OCI-LY1 (cell line): Measurements from ENCODE around the gene DMRTB1.

ENCODE experiments used
- H2AFZ ChIP-seq: fragments of 200-600 bp; sonication (generic), shearing (Covaris generic); 2 replicates; pipeline ENCODE4 v1.6.0; 2014; ENCODE audit warnings: antibody characterized with exemption, mild to moderate bottlenecking, low read length
- H3F3A ChIP-seq: fragments of 200-600 bp; sonication (generic), shearing (Covaris generic); 2 replicates; pipeline ENCODE4 v1.6.0; 2014; ENCODE audit warnings: mild to moderate bottlenecking, antibody characterized with exemption, low read length, moderate library complexity; ENCODE audit not compliant: insufficient read depth
- H3K27ac ChIP-seq: fragments of 200-600 bp; sonication (generic); 2 replicates; pipeline ENCODE4 v1.5.1; 2014; ENCODE audit warnings: low read length, mixed run types, mild to moderate bottlenecking, low read depth; ENCODE audit not compliant: poor library complexity, severe bottlenecking
- H3K27me3 ChIP-seq: fragments of 200-600 bp; sonication (generic); 2 replicates; pipeline ENCODE4 v1.6.0; 2014; ENCODE audit warnings: antibody characterized with exemption, mild to moderate bottlenecking, low read length, moderate library complexity; ENCODE audit not compliant: insufficient read depth
- H3K36me3 ChIP-seq: fragments of 200-600 bp; sonication (generic); 2 replicates; pipeline ENCODE4 v1.6.1; 2014; ENCODE audit warnings: mild to moderate bottlenecking, antibody characterized with exemption, low read length, moderate library complexity, mixed read lengths; ENCODE audit not compliant: insufficient read depth
- H3K4me1 ChIP-seq: fragments of 200-600 bp; sonication (generic); 2 replicates; pipeline ENCODE4 v1.5.1; 2014; ENCODE audit warnings: mild to moderate bottlenecking, low read length, moderate library complexity; ENCODE audit not compliant: insufficient read depth, severe bottlenecking
- H3K4me2 ChIP-seq: fragments of 200-600 bp; sonication (generic), shearing (Covaris generic); 2 replicates; pipeline ENCODE4 v1.6.1; 2014; ENCODE audit warnings: low read length
- H3K4me3 ChIP-seq: fragments of 200-600 bp; sonication (generic); 2 replicates; pipeline ENCODE4 v1.5.1; 2014; ENCODE audit warnings: low read length, low read depth, mild to moderate bottlenecking, mixed read lengths; ENCODE audit not compliant: poor library complexity, severe bottlenecking
- H3K79me2 ChIP-seq: fragments of 200-600 bp; shearing (Covaris generic); 2 replicates; pipeline ENCODE4 v1.6.1; 2016; ENCODE audit warnings: mixed run types, low read length, mixed read lengths; ENCODE audit not compliant: insufficient read depth
- H3K9ac ChIP-seq: fragments of 200-600 bp; sonication (generic), shearing (Covaris generic); 2 replicates; pipeline ENCODE4 v1.6.1; 2014; ENCODE audit warnings: mild to moderate bottlenecking, low read length, mixed read lengths
- H3K9me2 ChIP-seq: fragments of 200-600 bp; sonication (generic), shearing (Covaris generic); 2 replicates; pipeline ENCODE4 v1.6.1; 2014; ENCODE audit warnings: low read depth, mild to moderate bottlenecking, low read length, mixed read lengths
- H3K9me3 ChIP-seq: fragments of 200-600 bp; shearing (Covaris generic); 2 replicates; pipeline ENCODE4 v1.6.1; 2014; ENCODE audit warnings: low read length, mixed read lengths
- H4K20me1 ChIP-seq: fragments of 200-600 bp; sonication (generic), shearing (Covaris generic); 2 replicates; pipeline ENCODE4 v1.6.0; 2016; ENCODE audit warnings: mild to moderate bottlenecking, low read length; ENCODE audit not compliant: insufficient read depth
- EZH2 ChIP-seq: fragments of 200-600 bp; sonication (generic), shearing (Covaris generic); IDR thresholded peaks from 2 replicates; pipeline ENCODE4 v1.8.0; 2017; ENCODE audit warnings: borderline replicate concordance, mixed run types, mild to moderate bottlenecking, antibody characterized with exemption, low read length, moderate library complexity, mixed read lengths
- TF ChIP-seq, protein P1 (sequence below): fragments of 200-600 bp; sonication (generic), shearing (Covaris generic); IDR thresholded peaks from 2 replicates; pipeline ENCODE4 v1.5.1; 2017; ENCODE audit warnings: mild to moderate bottlenecking, antibody characterized with exemption, low read length, moderate library complexity, mixed read lengths

The DMRTB1 gene

DNA sequence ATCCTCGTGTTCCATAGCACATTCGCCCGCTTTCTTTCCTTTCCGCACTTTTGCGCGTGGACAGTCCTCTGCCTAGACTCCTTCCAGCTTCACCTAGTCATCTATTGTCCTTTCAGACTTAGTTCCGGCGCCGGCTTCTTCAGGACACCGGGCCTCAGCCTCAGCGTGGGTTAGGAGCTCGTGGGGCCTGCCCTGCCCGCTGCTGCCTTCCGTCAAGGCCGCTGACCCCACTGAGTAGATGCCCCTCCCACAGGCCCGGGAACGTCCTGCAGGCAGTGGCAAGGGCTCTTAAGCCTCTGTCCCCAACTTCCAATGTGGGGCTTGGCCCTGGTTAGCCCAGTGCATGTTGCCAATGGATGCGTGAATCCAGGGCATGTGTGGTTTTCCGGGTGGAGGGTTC lies 11.4 kb downstream of the DMRTB1 start:
- Histone ChIP-seq H3K27ac (no peak overlapping the region), H3K9ac (no peak overlapping the region), H3K9me3 (no peaks in the 10 kb centered on the region), H2AFZ (no peak overlapping the region), H3K36me3 (no peaks in the 10 kb centered on the region), H3K79me2 (no peaks in the 10 kb centered on the region), H3K9me2 (no peaks in the 10 kb centered on the region), H3K27me3 (no peaks in the 10 kb centered on the region), H3K4me3 (no peak overlapping the region), H3K4me1 (no peaks in the 10 kb centered on the region), H3K4me2 (no peak overlapping the region), H3F3A (no peaks in the 10 kb centered on the region), H4K20me1 (no peaks in the 10 kb centered on the region)
- TF ChIP-seq EZH2: no peak
- TF ChIP-seq, protein P1, sequence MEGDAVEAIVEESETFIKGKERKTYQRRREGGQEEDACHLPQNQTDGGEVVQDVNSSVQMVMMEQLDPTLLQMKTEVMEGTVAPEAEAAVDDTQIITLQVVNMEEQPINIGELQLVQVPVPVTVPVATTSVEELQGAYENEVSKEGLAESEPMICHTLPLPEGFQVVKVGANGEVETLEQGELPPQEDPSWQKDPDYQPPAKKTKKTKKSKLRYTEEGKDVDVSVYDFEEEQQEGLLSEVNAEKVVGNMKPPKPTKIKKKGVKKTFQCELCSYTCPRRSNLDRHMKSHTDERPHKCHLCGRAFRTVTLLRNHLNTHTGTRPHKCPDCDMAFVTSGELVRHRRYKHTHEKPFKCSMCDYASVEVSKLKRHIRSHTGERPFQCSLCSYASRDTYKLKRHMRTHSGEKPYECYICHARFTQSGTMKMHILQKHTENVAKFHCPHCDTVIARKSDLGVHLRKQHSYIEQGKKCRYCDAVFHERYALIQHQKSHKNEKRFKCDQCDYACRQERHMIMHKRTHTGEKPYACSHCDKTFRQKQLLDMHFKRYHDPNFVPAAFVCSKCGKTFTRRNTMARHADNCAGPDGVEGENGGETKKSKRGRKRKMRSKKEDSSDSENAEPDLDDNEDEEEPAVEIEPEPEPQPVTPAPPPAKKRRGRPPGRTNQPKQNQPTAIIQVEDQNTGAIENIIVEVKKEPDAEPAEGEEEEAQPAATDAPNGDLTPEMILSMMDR: no peak

DNA sequence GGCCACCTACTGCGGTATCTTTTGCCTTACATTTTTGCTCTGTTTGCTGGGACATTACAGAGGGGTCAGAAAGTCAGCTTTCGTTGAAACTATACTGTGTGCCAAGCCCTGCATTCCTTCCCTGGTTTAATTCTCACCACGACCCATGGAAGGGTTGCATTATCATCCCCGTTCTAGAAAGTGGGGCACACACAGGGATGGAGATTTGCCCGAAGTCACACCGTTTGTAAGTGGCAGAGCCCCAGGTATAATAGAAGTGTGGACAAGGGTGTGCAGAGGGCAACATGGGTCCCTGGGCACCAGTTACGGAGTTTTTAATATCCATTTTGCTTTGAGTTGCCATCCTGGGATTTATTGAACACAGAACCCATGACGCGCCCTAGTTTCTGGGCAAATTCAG lies 11.8 kb downstream of the DMRTB1 start:
- no peak overlapping the region for H3K4me2 ChIP-seq
- H3K9me3 ChIP-seq: no peaks in the 10 kb centered on the region

DNA sequence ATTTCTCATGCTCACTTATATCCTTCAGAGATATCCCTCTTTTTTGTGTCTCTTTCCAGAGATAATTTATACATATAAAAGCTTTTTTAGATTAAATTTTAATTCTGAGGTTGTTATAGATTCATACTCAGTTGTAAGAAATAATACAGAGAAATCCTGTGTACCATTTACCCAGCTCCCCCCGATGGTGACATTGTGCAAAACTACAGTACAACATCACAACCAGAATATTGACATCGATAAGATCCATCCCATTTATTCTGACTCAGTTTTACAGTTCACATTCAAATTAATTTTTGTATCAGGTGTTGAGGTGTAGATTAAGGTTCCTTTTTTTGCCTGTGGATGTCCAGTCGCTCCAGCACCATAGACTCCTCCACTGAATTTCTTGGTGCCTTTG lies 14.3 kb downstream of the DMRTB1 start:
- Histone ChIP-seq H3K9me2 (no peaks in the 10 kb centered on the region), H2AFZ (no peak overlapping the region), H3K27me3 (0 out of 2 replicates have a peak, but pooled peaks cover 3% of the 10 kb centered on the region), H3F3A (no peaks in the 10 kb centered on the region), H3K36me3 (no peaks in the 10 kb centered on the region), H3K79me2 (no peaks in the 10 kb centered on the region), H3K27ac (no peak overlapping the region), H3K9ac (no peak overlapping the region), H3K4me1 (no peaks in the 10 kb centered on the region), H3K4me3 (no peak overlapping the region), H4K20me1 (no peaks in the 10 kb centered on the region), H3K9me3 (no peaks in the 10 kb centered on the region), H3K4me2 (no peak overlapping the region)
- TF ChIP-seq, protein P1: no peak
- TF ChIP-seq EZH2: no peak

More for the DNA sequence above, 11.8 kb downstream of the DMRTB1 start:
- Histone ChIP-seq H3K4me3 (no peak overlapping the region), H3K27me3 (no peaks in the 10 kb centered on the region), H3K36me3 (no peaks in the 10 kb centered on the region), H3F3A (no peaks in the 10 kb centered on the region), H4K20me1 (no peaks in the 10 kb centered on the region), H3K27ac (no peak overlapping the region), H3K9ac (no peak overlapping the region), H3K4me1 (no peaks in the 10 kb centered on the region), H3K79me2 (no peaks in the 10 kb centered on the region), H3K9me2 (no peaks in the 10 kb centered on the region), H2AFZ (no peak overlapping the region)
- TF ChIP-seq, protein P1: no peak
- no peak for TF ChIP-seq EZH2
